ENCODE results near the gene ABITRAM.

DNA sequence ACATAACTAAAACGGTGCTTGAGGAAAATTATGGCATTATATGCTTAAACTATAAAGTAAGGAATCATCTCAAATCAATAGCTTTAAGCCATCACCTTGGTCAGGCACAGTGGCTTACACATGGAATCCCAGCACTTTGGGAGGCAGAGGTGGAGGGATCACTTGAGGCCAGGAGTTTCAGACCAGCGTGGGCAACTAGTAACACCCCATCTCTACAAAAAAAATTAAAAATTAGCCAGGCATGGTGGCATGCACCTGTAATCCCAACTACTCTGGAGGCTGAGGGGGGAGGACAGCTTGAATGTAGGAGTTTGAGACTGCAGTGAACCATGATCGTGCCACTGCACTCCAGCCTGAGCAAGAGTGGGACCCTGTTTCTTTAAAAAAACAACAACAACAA, 49.5 kb upstream of the ABITRAM start:
- no peak for TF ChIP-seq EZH2 (IDR thresholded peaks at IDR 0.05; ENCODE audit: borderline replicate concordance, insufficient read depth, low read length, poor library complexity, severe bottlenecking)
- TF ChIP-seq SMC3 (conservative IDR thresholded peaks at IDR 0.05; ENCODE audit: poor library complexity) = no peak
- TF ChIP-seq, protein P1, sequence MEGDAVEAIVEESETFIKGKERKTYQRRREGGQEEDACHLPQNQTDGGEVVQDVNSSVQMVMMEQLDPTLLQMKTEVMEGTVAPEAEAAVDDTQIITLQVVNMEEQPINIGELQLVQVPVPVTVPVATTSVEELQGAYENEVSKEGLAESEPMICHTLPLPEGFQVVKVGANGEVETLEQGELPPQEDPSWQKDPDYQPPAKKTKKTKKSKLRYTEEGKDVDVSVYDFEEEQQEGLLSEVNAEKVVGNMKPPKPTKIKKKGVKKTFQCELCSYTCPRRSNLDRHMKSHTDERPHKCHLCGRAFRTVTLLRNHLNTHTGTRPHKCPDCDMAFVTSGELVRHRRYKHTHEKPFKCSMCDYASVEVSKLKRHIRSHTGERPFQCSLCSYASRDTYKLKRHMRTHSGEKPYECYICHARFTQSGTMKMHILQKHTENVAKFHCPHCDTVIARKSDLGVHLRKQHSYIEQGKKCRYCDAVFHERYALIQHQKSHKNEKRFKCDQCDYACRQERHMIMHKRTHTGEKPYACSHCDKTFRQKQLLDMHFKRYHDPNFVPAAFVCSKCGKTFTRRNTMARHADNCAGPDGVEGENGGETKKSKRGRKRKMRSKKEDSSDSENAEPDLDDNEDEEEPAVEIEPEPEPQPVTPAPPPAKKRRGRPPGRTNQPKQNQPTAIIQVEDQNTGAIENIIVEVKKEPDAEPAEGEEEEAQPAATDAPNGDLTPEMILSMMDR (IDR thresholded peaks at IDR 0.05; ENCODE audit: poor library complexity, severe bottlenecking) = no peak
- no peak for TF ChIP-seq POLR2AphosphoS5 (IDR thresholded peaks at IDR 0.05)
- TF ChIP-seq, protein P2, sequence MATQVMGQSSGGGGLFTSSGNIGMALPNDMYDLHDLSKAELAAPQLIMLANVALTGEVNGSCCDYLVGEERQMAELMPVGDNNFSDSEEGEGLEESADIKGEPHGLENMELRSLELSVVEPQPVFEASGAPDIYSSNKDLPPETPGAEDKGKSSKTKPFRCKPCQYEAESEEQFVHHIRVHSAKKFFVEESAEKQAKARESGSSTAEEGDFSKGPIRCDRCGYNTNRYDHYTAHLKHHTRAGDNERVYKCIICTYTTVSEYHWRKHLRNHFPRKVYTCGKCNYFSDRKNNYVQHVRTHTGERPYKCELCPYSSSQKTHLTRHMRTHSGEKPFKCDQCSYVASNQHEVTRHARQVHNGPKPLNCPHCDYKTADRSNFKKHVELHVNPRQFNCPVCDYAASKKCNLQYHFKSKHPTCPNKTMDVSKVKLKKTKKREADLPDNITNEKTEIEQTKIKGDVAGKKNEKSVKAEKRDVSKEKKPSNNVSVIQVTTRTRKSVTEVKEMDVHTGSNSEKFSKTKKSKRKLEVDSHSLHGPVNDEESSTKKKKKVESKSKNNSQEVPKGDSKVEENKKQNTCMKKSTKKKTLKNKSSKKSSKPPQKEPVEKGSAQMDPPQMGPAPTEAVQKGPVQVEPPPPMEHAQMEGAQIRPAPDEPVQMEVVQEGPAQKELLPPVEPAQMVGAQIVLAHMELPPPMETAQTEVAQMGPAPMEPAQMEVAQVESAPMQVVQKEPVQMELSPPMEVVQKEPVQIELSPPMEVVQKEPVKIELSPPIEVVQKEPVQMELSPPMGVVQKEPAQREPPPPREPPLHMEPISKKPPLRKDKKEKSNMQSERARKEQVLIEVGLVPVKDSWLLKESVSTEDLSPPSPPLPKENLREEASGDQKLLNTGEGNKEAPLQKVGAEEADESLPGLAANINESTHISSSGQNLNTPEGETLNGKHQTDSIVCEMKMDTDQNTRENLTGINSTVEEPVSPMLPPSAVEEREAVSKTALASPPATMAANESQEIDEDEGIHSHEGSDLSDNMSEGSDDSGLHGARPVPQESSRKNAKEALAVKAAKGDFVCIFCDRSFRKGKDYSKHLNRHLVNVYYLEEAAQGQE (IDR thresholded peaks at IDR 0.05; ENCODE audit: borderline replicate concordance) = no peak
- no peak for TF ChIP-seq EP300 (conservative IDR thresholded peaks at IDR 0.05; ENCODE audit: poor library complexity, severe bottlenecking)
